Aorta (tissue), 5 donors: ENCODE measurements around the gene TBL2. TPM values are rescaled to one million over a fixed set of nuclear protein-coding genes. Genes with fewer than 3 reads are reported as not detected.

ENCODE experiments used
- ATAC-seq: fragments of 200-7000 bp; cut with Tn5 transposase; one replicate; pipeline ENCODE4 v1.9.1; 2022; ENCODE audit warnings: moderate library complexity; ENCODE audit not compliant: low FRiP score
- DNase-seq, 2 donors: peaks; one replicate each; pipeline ENCODE4 v3.0.0-alpha.2; 2020
- H3K27ac ChIP-seq, 2 donors: one replicate each; pipeline ENCODE4 v1.5.1; 2013; ENCODE audit warnings: low read length in 2 of 2, mild to moderate bottlenecking in 2 of 2, moderate library complexity in 2 of 2, control low read depth in 1 of 2, inconsistent platforms in 1 of 2, low read depth in 1 of 2
- H3K27me3 ChIP-seq, 2 donors: one replicate each; pipeline ENCODE4 v1.6.1; 2013; ENCODE audit warnings: control low read depth in 1 of 2, low read length in 1 of 2, mild to moderate bottlenecking in 1 of 2, moderate library complexity in 1 of 2; ENCODE audit not compliant: insufficient read depth in 2 of 2, control insufficient read depth in 1 of 2
- H3K36me3 ChIP-seq, 2 donors: one replicate each; pipeline ENCODE4 v1.6.1; 2013; ENCODE audit warnings: control low read depth in 1 of 2, low read length in 1 of 2, mild to moderate bottlenecking in 1 of 2; ENCODE audit not compliant: insufficient read depth in 2 of 2, control insufficient read depth in 1 of 2
- H3K4me1 ChIP-seq, 2 donors: one replicate each; pipeline ENCODE4 v1.6.1; 2013; ENCODE audit warnings: low read length in 2 of 2, control low read depth in 1 of 2, mild to moderate bottlenecking in 1 of 2, moderate library complexity in 1 of 2; ENCODE audit not compliant: insufficient read depth in 2 of 2, control insufficient read depth in 1 of 2
- H3K4me3 ChIP-seq, 2 donors: one replicate each; pipeline ENCODE4 v1.5.1; 2013; ENCODE audit warnings: low read length in 2 of 2, control low read depth in 1 of 2, mild to moderate bottlenecking in 1 of 2
- H3K9me3 ChIP-seq: one replicate; pipeline ENCODE4 v1.6.1; 2013; ENCODE audit warnings: mild to moderate bottlenecking, low read length; ENCODE audit not compliant: control insufficient read depth
- WGBS, 2 donors: extraction: QIAGEN DNeasy Blood & Tissue Kit; methylation state at CpG; one replicate each; pipeline ENCODE4 v1.1.7; 2013; 5-methylcytosine and 5-hydroxymethylcytosine counted together
- intact Hi-C, 2 donors: fragments of 100-400 bp; cut with DNase I; formaldehyde crosslinking; loops; one replicate each; pipeline versions ENCODE4 v1.14.2 to v1.15.0; 2022
- polyA plus RNA-seq, 2 donors: library from polyadenylated mRNA; stranded (reverse); fragments of 200-250 nt; gene quantifications; one replicate each; pipeline ENCODE4 v1.2.3, GENCODE V29; 2013
- total RNA-seq, 2 donors: library from RNA; stranded (reverse); fragmentation: NEBNext Ultra II Directional; extraction: Animal tissue kit (Norgen Biotek cat#: 25700); gene quantifications; one replicate each; pipeline ENCODE4 v1.2.1, GENCODE V29; 2021
- donor health status: healthy with polysubstance abuse.
- donor health status: Bipolar disorder and iron deficiency.
- donor health status: DM: no; HTN: no; CAD: no.
- donor health status: DM: no; HTN: no; CAD: no.
- donor health status: DM: yes; HTN: yes; CAD: no.

Gene TBL2
- total and polyA plus RNA-seq, 4 donors: 17.7 to 27.7 (median 24.6) TPM

- Histone ChIP-seq H3K4me1 (peaks cover 0 to 9% of the 10 kb centered on the region in 2 donors), H3K4me3 (peak overlapping the region; percentile 88 to 100), H3K9me3 (no peaks in the 10 kb centered on the region), H3K27ac (peak overlapping the region; percentile 78), H3K27me3 (no peaks in the 10 kb centered on the region), H3K36me3 (peaks cover 0 to 1% of the 10 kb centered on the region in 2 donors)
- ATAC-seq: peak; percentile 85
- peak; percentile 62 to 89 for DNase-seq
- intact Hi-C loops: loop anchor here (2.0 to 5.0 kb wide), 3 partner anchors 35 to 57 kb away; partner anchors contain the start of genes BCL7B (in 2 of the 2) and TBL2 (in 1 of the 2)
- 0 to 1% methylated on average over 32 to 62 of the region's 62 CpGs for WGBS, 2 donors
These were observed 56.7 kb downstream of the TBL2 start for GRCh38 chr7:73521636-73522104.

DNA sequence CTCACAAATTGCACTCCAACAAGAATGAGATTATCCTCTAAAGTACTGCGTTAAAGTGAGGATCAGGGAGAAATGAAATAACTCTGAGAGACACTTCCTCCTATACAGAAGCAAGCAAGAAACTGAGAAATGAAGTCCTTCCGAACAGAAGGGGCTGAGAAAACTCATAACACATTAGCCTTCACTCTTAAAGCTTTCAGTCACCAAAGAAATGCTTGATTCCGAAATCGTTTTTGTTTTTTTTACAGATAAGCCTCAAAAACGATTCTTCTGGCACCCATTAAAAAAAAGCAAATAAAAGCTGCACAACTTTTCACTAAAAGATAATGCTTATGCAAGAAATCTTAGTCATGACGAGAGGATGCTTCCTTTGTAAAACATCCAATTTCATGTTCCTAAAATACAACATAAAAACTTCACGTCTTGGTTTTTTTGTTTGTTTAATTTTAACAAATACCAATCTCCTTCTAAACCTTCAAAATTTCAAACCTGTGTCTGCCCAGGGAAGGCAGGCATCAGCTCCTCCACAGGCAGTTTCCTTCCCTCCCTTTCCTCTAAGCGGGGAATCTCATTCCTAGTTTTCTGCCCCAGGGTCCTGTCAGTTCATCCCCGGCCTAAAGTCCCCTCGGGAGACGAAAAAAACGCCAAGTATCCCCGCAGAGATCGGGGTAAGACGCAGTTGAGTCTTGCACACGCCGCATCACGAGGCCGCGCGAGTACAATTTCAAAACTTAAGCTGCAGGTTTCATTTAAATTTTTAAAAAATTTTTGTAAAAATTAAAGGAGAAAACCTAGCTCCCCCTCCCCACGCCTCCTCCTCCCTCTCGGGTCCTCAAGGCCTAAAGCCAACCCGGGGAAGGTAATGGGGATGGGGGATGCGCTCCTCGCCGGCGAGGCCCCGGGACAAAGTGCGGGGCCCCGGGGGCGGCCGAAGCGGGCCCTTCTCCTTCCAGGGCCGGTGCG lies 57.4 kb downstream of the TBL2 start:
- Histone ChIP-seq H3K36me3 (peaks cover 0 to 1% of the 10 kb centered on the region in 2 donors), H3K9me3 (no peaks in the 10 kb centered on the region), H3K4me1 (peaks cover 0 to 9% of the 10 kb centered on the region in 2 donors), H3K4me3 (peak overlapping the region; percentile 88 to 100), H3K27ac (peak overlapping the region; percentile 78), H3K27me3 (no peaks in the 10 kb centered on the region)
- ATAC-seq: no peak
- WGBS, 2 donors: 0% methylated on average over 36 of the region's 36 CpGs
- DNase-seq: no peak
- intact Hi-C loops: loop anchor here in 1 of 2 donors (5.0 kb wide), 1 partner anchor 36 kb away; the partner anchor contains the start of gene BCL7B

DNA sequence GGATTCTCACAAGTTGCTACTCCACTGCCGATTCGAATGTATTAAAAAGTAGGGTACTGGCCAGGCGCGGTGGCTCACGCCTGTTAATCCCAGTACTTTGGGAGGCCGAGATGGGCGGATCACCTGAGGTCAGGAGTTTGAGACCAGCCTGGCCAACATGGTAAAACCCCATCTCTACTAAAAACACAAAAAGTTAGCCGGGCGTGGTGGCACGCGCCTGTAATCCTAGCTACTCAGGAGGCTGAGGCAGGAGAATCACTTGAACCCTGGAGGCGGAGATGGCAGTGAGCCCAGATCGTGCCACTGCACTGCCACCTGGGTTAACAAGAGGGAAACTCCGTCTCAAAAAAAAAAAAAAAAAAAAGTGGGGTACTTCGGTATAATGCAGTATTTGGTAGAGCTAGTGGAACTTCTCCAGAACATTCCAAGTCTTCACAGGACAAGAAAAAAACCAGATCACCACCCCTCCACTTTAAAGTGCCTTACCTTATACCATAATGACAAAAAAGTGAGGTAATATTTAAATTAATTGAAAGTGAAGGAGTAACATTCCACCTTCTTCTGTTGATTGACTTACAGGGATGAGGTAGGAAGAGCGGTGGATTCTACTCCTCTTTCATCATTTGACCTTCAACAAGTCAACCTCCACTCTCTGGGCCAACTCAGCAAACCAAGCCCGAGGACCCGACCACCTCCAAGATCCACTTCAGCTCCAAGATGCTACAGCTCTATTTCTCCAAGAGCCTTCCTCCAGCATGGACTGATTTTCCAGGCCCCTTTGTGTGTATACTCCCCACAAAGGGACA lies 58.3 kb downstream of the TBL2 start:
- peak in 1 of 2 donors; percentile 46 for DNase-seq
- WGBS, 2 donors: 67 to 68% methylated on average over 18 of the region's 18 CpGs
- no peak for ATAC-seq
- H3K9me3 ChIP-seq: no peaks in the 10 kb centered on the region
- H3K36me3 ChIP-seq: peaks cover 0 to 1% of the 10 kb centered on the region in 2 donors
- H3K27me3 ChIP-seq: no peaks in the 10 kb centered on the region
- H3K27ac ChIP-seq: no peak overlapping the region
- peaks cover 0 to 9% of the 10 kb centered on the region in 2 donors for H3K4me1 ChIP-seq
- intact Hi-C loops: loop anchor here in 1 of 2 donors (5.0 kb wide), 1 partner anchor 37 kb away; the partner anchor contains the start of gene BCL7B
- H3K4me3 ChIP-seq: peak overlapping the region; percentile 3 to 100

- WGBS, 2 donors: 70% methylated on average over 5 of the region's 5 CpGs
- H3K27me3 ChIP-seq: no peaks in the 10 kb centered on the region
- H3K27ac ChIP-seq: no peak overlapping the region
- intact Hi-C loops: no loop called here
- peaks cover 0 to 9% of the 10 kb centered on the region in 2 donors for H3K4me1 ChIP-seq
- ATAC-seq (no peak), DNase-seq (peak in 1 of 2 donors; percentile 19)
- peaks cover 0 to 1% of the 10 kb centered on the region in 2 donors for H3K36me3 ChIP-seq
- H3K9me3 ChIP-seq: no peaks in the 10 kb centered on the region
- H3K4me3 ChIP-seq: no peak overlapping the region
These were observed 59.9 kb downstream of the TBL2 start for GRCh38 chr7:73518470-73518869.

Other genes starting within 250 kb of the TBL2 start
- gene FZD9, start 144.8 kb downstream of the TBL2 start, total RNA-seq: under 1 TPM in 1 of 2 donors, not detected in 1; 0.21 TPM
- gene FZD9, start 144.8 kb downstream of the TBL2 start, polyA plus RNA-seq: under 1 TPM in 1 of 2 donors, not detected in 1; 0.20 TPM
- 10 to 100 TPM; 49.3 to 60.0 TPM for gene BAZ1B, start 56.3 kb downstream of the TBL2 start, total RNA-seq
- gene BAZ1B, start 56.3 kb downstream of the TBL2 start, polyA plus RNA-seq: 10 to 100 TPM; 19.1 to 23.9 TPM
- 10 to 100 TPM; 45.5 to 68.2 TPM for gene BCL7B, start 20.9 kb downstream of the TBL2 start, total RNA-seq
- gene BCL7B, start 20.9 kb downstream of the TBL2 start, polyA plus RNA-seq: 10 to 100 TPM; 70.9 to 92.3 TPM
- 1 to 10 TPM; 2.0 to 4.5 TPM for gene MLXIPL, start 45.9 kb upstream of the TBL2 start, total RNA-seq
- 10 to 100 TPM in 1 of 2 donors, under 1 TPM in 1; 0.23 to 13.5 TPM for gene MLXIPL, start 45.9 kb upstream of the TBL2 start, polyA plus RNA-seq
- 1 to 10 TPM; 1.5 to 1.8 TPM for gene VPS37D, start 89.3 kb upstream of the TBL2 start, total RNA-seq
- 1 to 10 TPM in 1 of 2 donors, under 1 TPM in 1; 0.88 to 2.3 TPM for gene VPS37D, start 89.3 kb upstream of the TBL2 start, polyA plus RNA-seq
- 1 to 10 TPM; 6.7 to 7.8 TPM for gene DNAJC30, start 104.9 kb upstream of the TBL2 start, total RNA-seq
- gene DNAJC30, start 104.9 kb upstream of the TBL2 start, polyA plus RNA-seq: 1 to 10 TPM; 4.5 to 5.1 TPM
- gene BUD23, start 105.0 kb upstream of the TBL2 start, total RNA-seq: 10 to 100 TPM; 39.0 to 39.6 TPM
- gene BUD23, start 105.0 kb upstream of the TBL2 start, polyA plus RNA-seq: 10 to 100 TPM; 48.1 to 60.7 TPM
- 10 to 100 TPM; 10.2 to 14.7 TPM for gene STX1A, start 141.1 kb upstream of the TBL2 start, total RNA-seq
- gene STX1A, start 141.1 kb upstream of the TBL2 start, polyA plus RNA-seq: 10 to 100 TPM in 1 of 2 donors, 1 to 10 TPM in 1; 2.6 to 13.4 TPM
- gene ABHD11, start 160.2 kb upstream of the TBL2 start, total RNA-seq: 10 to 100 TPM; 11.2 to 11.4 TPM
- gene ABHD11, start 160.2 kb upstream of the TBL2 start, polyA plus RNA-seq: 10 to 100 TPM; 15.3 to 32.5 TPM
- not detected for gene CLDN3, start 191.7 kb upstream of the TBL2 start, total RNA-seq
- 10 to 100 TPM in 1 of 2 donors, 1 to 10 TPM in 1; 1.3 to 17.4 TPM for gene CLDN3, start 191.7 kb upstream of the TBL2 start, polyA plus RNA-seq